Breast epithelium (tissue), 3 donors: ENCODE results near the gene NFASC.

Experiments used
- CTCF ChIP-seq, 3 donors: fragments of 450-650 bp; IDR thresholded peaks; one replicate each; pipeline ENCODE4 v1.5.1; 2016 to 2017; ENCODE audit warnings: antibody characterized with exemption in 3 of 3, mild to moderate bottlenecking in 3 of 3, moderate library complexity in 3 of 3
- POLR2AphosphoS5 ChIP-seq, 3 donors: sonication (generic); formaldehyde crosslinking; IDR thresholded peaks; one replicate each; pipeline ENCODE4 v1.6.1; 2017; ENCODE audit warnings: antibody characterized with exemption in 3 of 3

GRCh38 chr1:204826970-204827369, 43.7 kb upstream of the NFASC start:
- no peak for TF ChIP-seq POLR2AphosphoS5 (IDR thresholded peaks at IDR 0.05)
- no peak for TF ChIP-seq CTCF (IDR thresholded peaks at IDR 0.05)
